ENCODE data around the gene CDK3. TPM values are rescaled to one million over a fixed set of nuclear protein-coding genes. Genes with fewer than 3 reads are reported as not detected.

CDK3 gene
- total and polyA plus RNA-seq, 2 donors (not counting 3 experiments of a cell fraction or from before 2014, with no cell fraction given) = 8.5 to 8.7 TPM

DNA sequence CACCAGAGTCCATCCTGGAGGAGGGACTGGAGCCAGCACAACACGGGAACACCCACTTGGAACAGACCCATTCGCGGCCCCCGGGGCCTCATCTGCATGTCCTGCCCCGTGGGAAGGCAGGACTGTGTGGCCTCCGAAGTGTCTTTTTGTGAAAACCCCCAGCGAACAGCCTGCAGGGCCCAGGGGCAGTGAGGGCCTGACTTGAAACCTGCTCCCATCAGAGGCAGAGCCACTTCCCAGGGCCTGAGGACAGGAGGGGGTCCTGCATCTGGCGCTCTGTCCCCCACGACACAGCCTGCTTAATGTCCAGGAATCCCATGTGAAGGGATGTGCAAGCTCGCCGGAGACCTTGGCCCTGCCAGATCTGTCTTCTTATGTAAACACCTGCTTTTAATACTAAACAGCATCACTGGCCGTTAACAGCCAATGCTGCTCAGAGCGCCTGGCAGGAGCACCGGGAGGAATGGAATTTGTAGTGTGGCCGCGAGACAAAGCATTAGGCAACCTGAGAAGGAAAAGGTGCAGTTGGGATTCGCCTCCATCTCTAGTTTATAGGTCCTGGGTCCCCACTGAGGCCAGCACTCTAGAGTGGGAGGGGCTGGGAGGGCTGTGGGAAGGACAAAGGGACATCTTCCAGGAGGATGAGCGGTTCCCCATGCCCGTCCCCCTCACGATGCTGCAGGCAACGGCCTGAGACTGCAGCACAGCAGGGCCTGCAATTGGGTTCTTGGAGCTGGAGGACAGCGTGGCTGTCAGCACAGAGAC, 36.0 kb downstream of the CDK3 start:
- DNase-seq (ENCODE audit: low read depth, low spot score) = no peak
- H2AFZ ChIP-seq (ENCODE audit: low read depth, low read length) = no peak overlapping the region

More for the DNA sequence above, 36.0 kb downstream of the CDK3 start:
- H3K4me2 ChIP-seq (ENCODE audit: insufficient read depth, low read length) = no peak overlapping the region
- ChIA-PET POLR2A (no interaction called here), CTCF (interaction anchor here (1.0 to 1.3 kb wide), 2 partner anchors 22 to 23 kb away, joined by 4 to 6 read pairs; no protein-coding TSS in a partner anchor)
- no TSS peak for BruUV-seq (replicated peaks)
- H3K27me3 ChIP-seq (ENCODE audit: control insufficient read depth in 2 of 2, insufficient read depth in 2 of 2, low read length in 2 of 2) = no peaks in the 10 kb centered on the region
- H3K9me3 ChIP-seq (replicated peaks; ENCODE audit: control insufficient read depth, insufficient read depth, low read length) = no peaks in the 10 kb centered on the region
- no peak for TF ChIP-seq FOS (IDR thresholded peaks at IDR 0.05; ENCODE audit: borderline replicate concordance, insufficient read depth, low read length)
- TF ChIP-seq JUN (IDR thresholded peaks at IDR 0.05; ENCODE audit: borderline replicate concordance, insufficient read depth, insufficient read length, low read depth) = no peak
- no peak for TF ChIP-seq EZH2 (IDR thresholded peaks at IDR 0.05; ENCODE audit: borderline replicate concordance, low read depth, low read length, severe bottlenecking)
- TF ChIP-seq, protein P1, sequence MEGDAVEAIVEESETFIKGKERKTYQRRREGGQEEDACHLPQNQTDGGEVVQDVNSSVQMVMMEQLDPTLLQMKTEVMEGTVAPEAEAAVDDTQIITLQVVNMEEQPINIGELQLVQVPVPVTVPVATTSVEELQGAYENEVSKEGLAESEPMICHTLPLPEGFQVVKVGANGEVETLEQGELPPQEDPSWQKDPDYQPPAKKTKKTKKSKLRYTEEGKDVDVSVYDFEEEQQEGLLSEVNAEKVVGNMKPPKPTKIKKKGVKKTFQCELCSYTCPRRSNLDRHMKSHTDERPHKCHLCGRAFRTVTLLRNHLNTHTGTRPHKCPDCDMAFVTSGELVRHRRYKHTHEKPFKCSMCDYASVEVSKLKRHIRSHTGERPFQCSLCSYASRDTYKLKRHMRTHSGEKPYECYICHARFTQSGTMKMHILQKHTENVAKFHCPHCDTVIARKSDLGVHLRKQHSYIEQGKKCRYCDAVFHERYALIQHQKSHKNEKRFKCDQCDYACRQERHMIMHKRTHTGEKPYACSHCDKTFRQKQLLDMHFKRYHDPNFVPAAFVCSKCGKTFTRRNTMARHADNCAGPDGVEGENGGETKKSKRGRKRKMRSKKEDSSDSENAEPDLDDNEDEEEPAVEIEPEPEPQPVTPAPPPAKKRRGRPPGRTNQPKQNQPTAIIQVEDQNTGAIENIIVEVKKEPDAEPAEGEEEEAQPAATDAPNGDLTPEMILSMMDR (IDR thresholded peaks at IDR 0.05; ENCODE audit: extremely low read depth in 1 of 2, insufficient read depth in 1 of 2, low read depth in 1 of 2, low read length in 2 of 2) = no peak
- no peak for TF ChIP-seq POLR2A (IDR thresholded peaks at IDR 0.05; ENCODE audit: low read depth, low read length)
- no peak for TF ChIP-seq MYC (IDR thresholded peaks at IDR 0.05; ENCODE audit: low read depth, low read length)
- no peak for TF ChIP-seq GATA2 (IDR thresholded peaks at IDR 0.05; ENCODE audit: insufficient read depth, insufficient read length, low read depth, low read length)
- TF ChIP-seq, protein P2, sequence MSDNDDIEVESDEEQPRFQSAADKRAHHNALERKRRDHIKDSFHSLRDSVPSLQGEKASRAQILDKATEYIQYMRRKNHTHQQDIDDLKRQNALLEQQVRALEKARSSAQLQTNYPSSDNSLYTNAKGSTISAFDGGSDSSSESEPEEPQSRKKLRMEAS (IDR thresholded peaks at IDR 0.05; ENCODE audit: insufficient read depth, insufficient read length) = no peak
- TF ChIP-seq POLR2AphosphoS5 (IDR thresholded peaks at IDR 0.05; ENCODE audit: insufficient read depth, low read depth, low read length) = no peak
- intact Hi-C loops (cut with micrococcal nuclease) = no loop called here
- no peaks in the 10 kb centered on the region for H4K20me1 ChIP-seq (replicated peaks; ENCODE audit: control insufficient read depth, extremely low read depth, insufficient read depth, low read length)
- no peak overlapping the region for H3K4me3 ChIP-seq (replicated peaks in 1 of 3; ENCODE audit: insufficient read depth in 1 of 3, low read depth in 1 of 3, low read length in 3 of 3)
- no peaks in the 10 kb centered on the region for H3K9me1 ChIP-seq (replicated peaks; ENCODE audit: control insufficient read depth, extremely low read depth, insufficient read depth, low read length)
- H3K4me1 ChIP-seq (ENCODE audit: control insufficient read depth, extremely low read depth, insufficient read depth, low read length) = peaks cover 5% of the 10 kb centered on the region
- no peak overlapping the region for H3K9ac ChIP-seq (replicated peaks; ENCODE audit: extremely low read depth, insufficient read depth, low read length)
- no peak overlapping the region for H3K27ac ChIP-seq (ENCODE audit: insufficient read depth, low read depth, low read length)
- dilution Hi-C loops (cut with MboI; ENCODE audit: extremely low pct_ligation_motif_present, low sequenced_read_pairs) = no loop called here
- H3K79me2 ChIP-seq (ENCODE audit: control insufficient read depth, insufficient read depth, low read length) = no peaks in the 10 kb centered on the region
- H3K36me3 ChIP-seq (ENCODE audit: control insufficient read depth in 2 of 2, extremely low read depth in 1 of 2, insufficient read depth in 2 of 2, low read length in 2 of 2) = peaks cover 15 to 26% of the 10 kb centered on the region in 2 experiments
- FAIRE-seq = no peak
